Amniotic stem cell (primary cell): ENCODE results near the gene IFNA4.

Experiments used
- DNase-seq: peaks from one replicate; lab custom pipeline; 2025; lab: John Stamatoyannopoulos, UW

IFNA4 gene

GRCh38 chr9:21165516-21165915 lies 21.9 kb downstream of the IFNA4 start:
- no peak for DNase-seq

DNA sequence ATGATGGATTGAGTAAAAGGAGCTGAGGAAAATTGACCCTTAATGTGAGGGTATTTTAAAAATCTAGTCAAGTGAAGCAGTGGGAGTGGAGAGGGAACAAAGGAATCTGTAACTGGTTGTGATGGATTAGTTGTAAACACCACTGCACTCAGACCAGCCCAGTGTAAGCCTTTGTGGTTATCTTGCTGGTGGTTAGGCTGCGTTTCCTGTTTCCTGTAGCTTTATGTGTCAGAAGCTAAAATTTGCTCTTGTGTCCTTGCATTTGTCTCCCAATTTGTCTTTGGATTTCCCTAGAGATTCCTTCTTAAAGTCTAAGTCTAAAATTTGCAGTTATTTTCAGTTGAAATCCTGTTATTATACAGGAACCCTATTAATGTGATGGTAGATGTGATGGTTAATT lies 27.2 kb downstream of the IFNA4 start:
- DNase-seq, result no peak

DNA sequence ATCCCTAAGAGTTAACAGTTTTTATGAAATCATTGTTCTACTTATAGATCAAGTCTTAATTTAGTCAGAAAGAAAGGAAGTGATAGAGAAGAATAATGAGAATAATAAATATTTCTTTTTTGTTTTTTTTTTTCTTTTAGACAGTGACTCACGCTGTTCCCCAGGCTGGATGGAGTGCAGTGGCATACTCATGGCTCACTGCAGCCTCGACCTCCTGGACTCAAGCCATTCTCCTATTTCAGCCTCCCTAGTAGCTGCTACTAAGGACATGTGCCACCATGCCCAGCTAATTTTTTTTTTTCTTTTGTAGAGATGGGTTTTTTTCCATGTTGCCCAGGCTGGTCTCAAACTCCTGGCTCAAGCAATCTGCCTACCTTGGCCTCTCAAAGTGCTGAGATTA lies 31.9 kb downstream of the IFNA4 start:
- no peak for DNase-seq

DNA sequence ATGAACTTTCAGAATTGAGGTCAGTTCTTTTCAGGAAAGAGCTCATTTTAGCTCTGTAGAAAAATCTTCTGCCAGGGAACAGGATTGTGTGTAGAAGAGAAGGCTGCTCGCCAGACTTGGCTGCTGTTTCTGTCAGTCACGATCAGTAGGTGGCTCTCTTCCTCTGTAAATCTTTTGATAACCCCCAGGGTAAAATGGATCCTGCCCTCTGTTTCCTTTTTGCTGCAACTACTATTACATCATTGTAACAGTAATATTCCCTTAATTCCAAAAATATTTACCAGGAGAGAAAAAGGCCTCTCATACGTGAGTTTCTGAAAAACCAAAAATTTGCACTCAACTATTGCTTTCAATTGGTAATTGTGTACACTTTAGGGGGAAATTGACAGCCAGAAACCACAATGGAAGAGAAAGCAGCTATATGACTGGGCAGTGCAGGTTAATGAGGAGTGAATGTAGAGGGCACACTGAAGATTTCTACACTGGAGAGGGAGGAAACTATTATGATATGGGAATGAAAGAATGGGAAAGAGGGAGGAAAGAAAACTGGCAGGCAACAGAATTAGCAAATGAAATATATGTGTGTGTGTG lies 33.3 kb downstream of the IFNA4 start:
- no peak for DNase-seq

DNA sequence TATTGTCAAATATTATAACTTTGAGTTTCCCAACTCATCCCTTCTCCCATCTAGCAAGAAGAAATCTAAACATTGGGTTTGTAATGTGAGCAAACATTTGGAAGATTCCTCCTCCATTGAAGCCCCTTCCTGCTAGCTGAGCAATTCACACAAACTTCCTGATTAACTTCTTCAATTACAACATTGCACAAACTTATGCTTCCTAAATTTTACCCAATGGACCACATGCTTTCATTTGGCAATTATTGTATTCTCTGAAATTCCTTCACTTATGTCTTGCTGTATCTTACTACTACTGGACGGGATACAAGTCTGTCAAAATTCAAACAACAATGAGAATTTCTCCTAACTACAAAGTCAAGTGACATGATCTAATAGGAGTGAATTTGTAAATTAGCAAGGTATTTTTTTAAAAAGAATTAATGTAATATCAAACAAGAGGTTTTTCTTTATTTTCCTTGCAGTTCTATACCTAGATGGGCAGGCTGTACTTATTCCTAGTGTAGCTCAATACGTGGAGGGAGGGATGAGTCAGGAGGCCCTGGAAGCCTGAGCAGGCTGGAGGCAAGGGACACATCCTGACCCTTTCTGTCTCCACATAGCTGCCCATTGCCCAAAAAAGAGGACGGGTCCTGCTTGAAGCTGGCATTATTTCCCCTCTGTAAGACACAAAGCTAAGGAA lies 33.9 kb downstream of the IFNA4 start:
- no peak for DNase-seq

GRCh38 chr9:21144603-21145002 lies 42.8 kb downstream of the IFNA4 start:
- no peak for DNase-seq

GRCh38 chr9:21141427-21141882 lies 45.9 kb downstream of the IFNA4 start, which contains the start of gene IFNW1:
TSS of gene IFNW1 (minus strand) at chr9:21141832. CDS start at chr9:21141570, 262 bp downstream.
- DNase-seq, result no peak

DNA sequence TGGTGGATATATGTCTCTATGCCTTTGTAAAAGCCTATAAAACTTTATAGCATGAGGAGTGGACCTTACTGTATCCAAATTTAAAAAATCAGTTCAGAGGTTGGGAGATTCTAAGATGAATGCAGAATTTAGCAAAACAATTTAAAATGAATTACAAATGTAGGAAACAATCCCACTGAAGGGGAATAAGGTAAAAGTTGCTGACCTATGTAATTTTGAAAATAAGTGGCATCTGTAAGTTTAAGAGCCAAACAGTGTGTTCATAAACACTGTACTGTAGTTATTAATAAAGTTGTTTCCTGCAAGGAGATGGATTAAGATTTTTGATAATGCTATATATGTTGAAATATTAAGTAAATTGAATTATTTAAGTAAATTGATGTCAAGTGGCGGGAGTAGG lies 50.4 kb downstream of the IFNA4 start:
- DNase-seq, result no peak
